ENCODE data around the gene PPP1R13B. TPM values are rescaled to one million over a fixed set of nuclear protein-coding genes. Genes with fewer than 3 reads are reported as not detected.
"Not testable (repeated sequence)": the region's sequence is repeated elsewhere in the genome, so short reads cannot be mapped to it uniquely, and the experiment has no call there.

Gene PPP1R13B
- total RNA-seq, 2 donors from 2014 or later = 18.2 to 22.6 TPM

GRCh38 chr14:103696466-103697071, 150.8 kb downstream of the PPP1R13B start:
- ATAC-seq (no peak), DNase-seq (no peak)
- no peaks in the 10 kb centered on the region for H3K36me3 Mint-ChIP-seq (ENCODE audit: low read depth)
- peaks cover 8% of the 10 kb centered on the region for H3K4me1 Mint-ChIP-seq
- H3K9me3 ChIP-seq (ENCODE audit: control insufficient read depth, low read length, poor library complexity, severe bottlenecking) = no peaks in the 10 kb centered on the region
- H3K27me3 Mint-ChIP-seq = no peaks in the 10 kb centered on the region
- peak overlapping the region; percentile 74 for H3K27ac Mint-ChIP-seq
- H3K4me3 Mint-ChIP-seq = no peak overlapping the region

DNA sequence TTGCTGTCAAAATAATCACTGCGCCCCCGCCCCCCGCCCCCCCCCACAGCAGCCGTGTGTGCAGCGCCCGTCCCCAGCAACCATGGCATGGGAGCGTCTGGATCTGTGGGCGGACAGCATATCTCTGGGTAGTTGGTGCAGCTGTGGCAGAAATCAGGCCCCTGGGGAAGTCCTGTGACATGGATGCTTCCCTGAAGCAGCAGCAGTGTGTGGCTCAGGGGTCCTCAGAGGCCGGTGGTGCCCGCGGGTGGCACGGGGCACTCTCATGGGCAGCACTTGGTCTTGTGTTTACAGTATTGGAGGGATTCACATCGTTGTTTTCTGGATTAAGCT, 151.3 kb downstream of the PPP1R13B start:
- H3K4me1 Mint-ChIP-seq = peaks cover 8% of the 10 kb centered on the region
- no peak for DNase-seq
- H3K9me3 ChIP-seq (ENCODE audit: control insufficient read depth, low read length, poor library complexity, severe bottlenecking) = no peaks in the 10 kb centered on the region
- ATAC-seq = no peak
- no peaks in the 10 kb centered on the region for H3K27me3 Mint-ChIP-seq
- H3K4me3 Mint-ChIP-seq = no peak overlapping the region
- H3K36me3 Mint-ChIP-seq (ENCODE audit: low read depth) = no peaks in the 10 kb centered on the region
- H3K27ac Mint-ChIP-seq = peak overlapping the region; percentile 74

GRCh38 chr14:103695296-103696069, 151.9 kb downstream of the PPP1R13B start:
- no peak for DNase-seq
- Mint-ChIP-seq H3K36me3 (ENCODE audit: low read depth) (no peaks in the 10 kb centered on the region), H3K4me1 (peaks cover 8% of the 10 kb centered on the region), H3K4me3 (no peak overlapping the region), H3K27me3 (no peaks in the 10 kb centered on the region), H3K27ac (peak overlapping the region; percentile 74)
- no peaks in the 10 kb centered on the region for H3K9me3 ChIP-seq (ENCODE audit: control insufficient read depth, low read length, poor library complexity, severe bottlenecking)
- ATAC-seq = no peak

DNA sequence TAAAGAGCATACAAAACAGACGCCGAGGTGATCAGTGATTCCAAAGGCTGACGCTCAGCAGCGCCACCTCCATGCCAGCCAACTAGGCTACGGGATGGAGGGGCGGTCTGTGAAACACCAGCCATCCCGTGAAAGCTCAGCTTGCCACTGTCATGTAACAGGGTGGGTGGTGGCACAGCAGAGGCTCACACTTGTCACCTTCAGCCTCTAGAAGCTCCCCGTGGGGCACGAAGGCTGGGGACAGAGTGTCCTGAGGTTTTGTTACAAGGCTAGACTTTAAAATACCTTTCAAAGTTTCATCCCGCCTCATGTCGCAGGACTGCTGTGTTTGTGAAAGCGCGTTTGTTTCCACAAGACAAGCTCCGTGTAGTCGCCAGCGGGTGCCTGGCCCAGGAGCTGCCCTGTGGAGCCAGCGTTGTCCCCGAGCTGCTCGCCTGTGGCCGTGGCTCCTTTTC, 152.8 kb downstream of the PPP1R13B start:
- Mint-ChIP-seq H3K4me1 (peaks cover 12% of the 10 kb centered on the region), H3K36me3 (ENCODE audit: low read depth) (peaks cover 3% of the 10 kb centered on the region), H3K4me3 (no peak overlapping the region), H3K27me3 (no peaks in the 10 kb centered on the region), H3K27ac (no peak overlapping the region)
- no peak for DNase-seq
- H3K9me3 ChIP-seq (ENCODE audit: control insufficient read depth, low read length, poor library complexity, severe bottlenecking) = no peaks in the 10 kb centered on the region
- ATAC-seq = no peak

DNA sequence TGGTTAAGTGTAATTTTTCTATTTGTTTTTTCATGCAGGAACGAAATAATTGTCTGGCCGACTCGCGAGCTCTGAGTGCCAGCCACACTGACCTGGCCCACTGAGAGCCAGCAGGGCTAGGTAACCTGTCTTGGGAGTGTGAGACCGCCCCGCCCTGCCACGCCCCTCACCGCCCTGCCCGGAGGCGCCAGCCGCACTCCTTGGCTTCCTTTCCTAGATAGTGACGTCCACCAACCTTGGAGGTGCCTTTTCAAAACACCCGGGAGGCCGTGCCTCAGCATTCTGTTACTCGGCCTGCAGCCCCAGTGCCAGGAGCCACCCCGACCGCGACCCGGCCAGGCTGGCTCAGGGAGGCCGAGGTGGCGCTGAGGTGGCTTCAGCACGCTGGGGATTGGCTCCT, 153.9 kb downstream of the PPP1R13B start:
- H3K4me1 Mint-ChIP-seq = peaks cover 13% of the 10 kb centered on the region
- no peak overlapping the region for H3K27ac Mint-ChIP-seq
- H3K9me3 ChIP-seq (ENCODE audit: control insufficient read depth, low read length, poor library complexity, severe bottlenecking) = no peaks in the 10 kb centered on the region
- no peak overlapping the region for H3K4me3 Mint-ChIP-seq
- H3K27me3 Mint-ChIP-seq = no peaks in the 10 kb centered on the region
- H3K36me3 Mint-ChIP-seq (ENCODE audit: low read depth) = peaks cover 3% of the 10 kb centered on the region
- ATAC-seq = no peak
- no peak for DNase-seq

- H3K27ac Mint-ChIP-seq = no peak overlapping the region
- no peaks in the 10 kb centered on the region for H3K27me3 Mint-ChIP-seq
- DNase-seq (no peak), ATAC-seq (no peak)
- no peak overlapping the region for H3K4me3 Mint-ChIP-seq
- H3K9me3 ChIP-seq (ENCODE audit: control insufficient read depth, low read length, poor library complexity, severe bottlenecking) = no peaks in the 10 kb centered on the region
- peaks cover 13% of the 10 kb centered on the region for H3K4me1 Mint-ChIP-seq
- H3K36me3 Mint-ChIP-seq (ENCODE audit: low read depth) = peaks cover 3% of the 10 kb centered on the region
These were observed 154.5 kb downstream of the PPP1R13B start for GRCh38 chr14:103692871-103693270.

DNA sequence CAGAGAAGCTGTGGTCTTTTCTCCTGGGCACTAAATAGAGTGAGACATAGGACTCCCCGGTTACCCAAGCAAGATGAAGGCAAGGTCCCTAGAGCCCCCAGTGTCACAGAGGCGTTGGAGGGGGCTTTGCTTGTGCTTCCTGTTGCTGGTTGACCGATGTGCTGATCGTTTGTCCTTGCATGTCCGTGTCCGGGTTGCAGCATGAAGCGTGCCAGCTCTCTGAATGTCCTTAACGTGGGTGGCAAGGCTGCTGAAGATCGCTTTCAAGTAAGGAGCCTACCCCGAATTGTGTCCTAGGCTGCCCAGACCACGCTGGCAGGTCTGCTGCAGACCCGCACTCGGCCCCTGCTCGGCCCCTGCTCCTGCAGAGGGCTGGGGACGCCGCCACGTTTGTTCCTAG, 155.2 kb downstream of the PPP1R13B start:
- H3K9me3 ChIP-seq (ENCODE audit: control insufficient read depth, low read length, poor library complexity, severe bottlenecking) = no peaks in the 10 kb centered on the region
- Mint-ChIP-seq H3K4me1 (peaks cover 12% of the 10 kb centered on the region), H3K27me3 (no peaks in the 10 kb centered on the region), H3K4me3 (no peak overlapping the region), H3K36me3 (ENCODE audit: low read depth) (peaks cover 3% of the 10 kb centered on the region), H3K27ac (no peak overlapping the region)
- ATAC-seq (no peak), DNase-seq (no peak)

GRCh38 chr14:103691655-103692054, 155.7 kb downstream of the PPP1R13B start:
- H3K27me3 Mint-ChIP-seq; H3K36me3 Mint-ChIP-seq (ENCODE audit: low read depth); ATAC-seq; DNase-seq; H3K9me3 ChIP-seq (ENCODE audit: control insufficient read depth, low read length, poor library complexity, severe bottlenecking); H3K4me3 Mint-ChIP-seq: not testable (repeated sequence)
- Mint-ChIP-seq H3K27ac (peak overlapping the region; percentile 29), H3K4me1 (peaks cover 12% of the 10 kb centered on the region)

- H3K27ac Mint-ChIP-seq = no peak overlapping the region
- H3K9me3 ChIP-seq (ENCODE audit: control insufficient read depth, low read length, poor library complexity, severe bottlenecking) = no peaks in the 10 kb centered on the region
- peaks cover 5% of the 10 kb centered on the region for H3K36me3 Mint-ChIP-seq (ENCODE audit: low read depth)
- H3K4me3 Mint-ChIP-seq = no peak overlapping the region
- H3K4me1 Mint-ChIP-seq = peaks cover 7% of the 10 kb centered on the region
- ATAC-seq (no peak), DNase-seq (no peak)
- no peaks in the 10 kb centered on the region for H3K27me3 Mint-ChIP-seq
These were observed 157.0 kb downstream of the PPP1R13B start for GRCh38 chr14:103690332-103690731.

GRCh38 chr14:103688906-103689902, 158.2 kb downstream of the PPP1R13B start:
- peaks cover 5% of the 10 kb centered on the region for H3K36me3 Mint-ChIP-seq (ENCODE audit: low read depth)
- H3K4me1 Mint-ChIP-seq = peaks cover 7% of the 10 kb centered on the region
- no peak overlapping the region for H3K4me3 Mint-ChIP-seq
- H3K27ac Mint-ChIP-seq = no peak overlapping the region
- H3K9me3 ChIP-seq (ENCODE audit: control insufficient read depth, low read length, poor library complexity, severe bottlenecking) = no peaks in the 10 kb centered on the region
- no peak for ATAC-seq
- no peaks in the 10 kb centered on the region for H3K27me3 Mint-ChIP-seq
- DNase-seq = no peak

DNA sequence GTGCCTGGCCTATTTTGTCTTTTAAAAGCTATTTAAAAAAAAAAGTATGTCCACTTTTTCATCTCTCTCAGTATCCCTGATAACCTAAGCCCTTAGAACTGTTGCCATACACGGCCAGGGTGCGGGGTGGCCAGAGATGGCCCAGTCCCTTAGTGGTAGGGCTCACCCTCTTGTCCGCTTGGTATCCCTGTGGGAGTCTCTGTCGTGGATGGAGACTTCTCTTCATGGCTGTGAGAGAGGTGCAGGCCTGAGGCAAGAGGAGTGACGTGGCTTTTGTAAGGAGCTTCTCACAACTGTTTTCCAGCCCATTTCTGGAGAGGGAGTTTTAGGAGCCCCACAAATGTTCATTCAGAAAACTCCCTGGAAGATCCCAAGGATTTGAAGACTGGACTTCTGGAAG, 158.9 kb downstream of the PPP1R13B start:
- no peaks in the 10 kb centered on the region for H3K9me3 ChIP-seq (ENCODE audit: control insufficient read depth, low read length, poor library complexity, severe bottlenecking)
- Mint-ChIP-seq H3K4me1 (peaks cover 7% of the 10 kb centered on the region), H3K27ac (no peak overlapping the region), H3K4me3 (no peak overlapping the region), H3K27me3 (no peaks in the 10 kb centered on the region), H3K36me3 (ENCODE audit: low read depth) (peaks cover 5% of the 10 kb centered on the region)
- ATAC-seq (no peak), DNase-seq (no peak)

DNA sequence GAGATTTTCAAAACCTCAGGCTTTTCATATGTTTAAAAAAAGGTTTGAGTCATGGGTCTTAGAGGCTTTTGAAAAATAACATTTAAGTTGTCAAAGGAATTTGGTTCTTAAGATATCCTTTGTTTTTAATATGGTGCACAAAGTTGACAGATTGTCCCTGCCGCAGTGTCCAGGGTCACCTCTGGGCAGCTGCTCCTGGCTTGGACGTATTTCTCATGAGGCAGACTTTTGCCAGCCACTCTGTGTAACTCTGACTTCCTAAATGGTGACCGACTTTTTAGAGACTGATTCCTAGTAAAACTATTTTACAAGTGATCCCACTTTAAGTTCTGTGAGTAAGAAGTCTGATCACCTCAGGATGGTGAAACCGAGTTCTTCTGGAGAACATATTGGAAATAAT, 159.7 kb downstream of the PPP1R13B start:
- DNase-seq (no peak), ATAC-seq (no peak)
- peaks cover 7% of the 10 kb centered on the region for H3K4me1 Mint-ChIP-seq
- no peaks in the 10 kb centered on the region for H3K27me3 Mint-ChIP-seq
- H3K9me3 ChIP-seq (ENCODE audit: control insufficient read depth, low read length, poor library complexity, severe bottlenecking) = no peaks in the 10 kb centered on the region
- H3K27ac Mint-ChIP-seq = no peak overlapping the region
- no peak overlapping the region for H3K4me3 Mint-ChIP-seq
- peaks cover 5% of the 10 kb centered on the region for H3K36me3 Mint-ChIP-seq (ENCODE audit: low read depth)

- H3K4me1 Mint-ChIP-seq = peaks cover 7% of the 10 kb centered on the region
- H3K9me3 ChIP-seq (ENCODE audit: control insufficient read depth, low read length, poor library complexity, severe bottlenecking) = no peaks in the 10 kb centered on the region
- peaks cover 5% of the 10 kb centered on the region for H3K36me3 Mint-ChIP-seq (ENCODE audit: low read depth)
- ATAC-seq (no peak), DNase-seq (no peak)
- no peak overlapping the region for H3K27ac Mint-ChIP-seq
- no peak overlapping the region for H3K4me3 Mint-ChIP-seq
- H3K27me3 Mint-ChIP-seq = no peaks in the 10 kb centered on the region
These were observed 160.4 kb downstream of the PPP1R13B start for GRCh38 chr14:103686831-103687485.
